A549 (cell line): Measurements from ENCODE around the gene CACNB1.

ENCODE experiments used
- BHLHE40 ChIP-seq: IDR thresholded peaks from 2 replicates; pipeline ENCODE4 v1.6.1; 2012; ENCODE audit warnings: low read depth, low read length, inconsistent platforms
- CBX8 ChIP-seq: fragments of 200-600 bp; sonication (generic); IDR thresholded peaks from 2 replicates; pipeline ENCODE4 v1.6.1; 2016
- CTCF ChIP-seq: fragments of >200 bp; sonication (Bioruptor Twin); formaldehyde crosslinking; IDR thresholded peaks from 3 replicates; pipeline ENCODE4 v1.5.1; 2016
- ELK1 ChIP-seq: fragments of 150-350 bp; IDR thresholded peaks from 2 replicates; pipeline ENCODE4 v1.6.1; 2014; ENCODE audit warnings: low read depth, mild to moderate bottlenecking, low read length
- ESRRA ChIP-seq: fragments of 150-350 bp; IDR thresholded peaks from 2 replicates; pipeline ENCODE4 v1.6.1; 2014; ENCODE audit warnings: mild to moderate bottlenecking, low read length, borderline replicate concordance
- FOXS1 ChIP-seq: fragments of 250-450 bp; sonication (Bioruptor Pico); IDR thresholded peaks from 2 replicates; pipeline ENCODE4 v1.5.0; 2020; ENCODE audit warnings: mild to moderate bottlenecking, moderate library complexity
- HES2 ChIP-seq: fragments of >200 bp; sonication (Bioruptor Twin); formaldehyde crosslinking; IDR thresholded peaks from 2 replicates; pipeline ENCODE4 v1.6.1; 2016
- HEYL ChIP-seq: fragments of 250-450 bp; sonication (Bioruptor Pico); IDR thresholded peaks from 2 replicates; pipeline ENCODE4 v1.8.0; 2021; ENCODE audit warnings: mild to moderate bottlenecking, moderate library complexity
- POLR2A ChIP-seq: IDR thresholded peaks from 2 replicates; pipeline ENCODE4 v1.6.1; 2012; ENCODE audit warnings: mild to moderate bottlenecking, low read length
- POLR2AphosphoS2 ChIP-seq: conservative IDR thresholded peaks from 2 replicates; pipeline ENCODE4 v1.6.1; 2012; ENCODE audit warnings: low read length, improper control_type of control experiment, inconsistent platforms
- RAD21 ChIP-seq, 2 experiments: fragments of >200 bp in 1 of 2; sonication (Bioruptor Twin) in 1 of 2; formaldehyde crosslinking in 1 of 2; IDR thresholded peaks in 1 of 2; conservative IDR thresholded peaks in 1 of 2; 2 replicates in 1 of 2; 3 replicates in 1 of 2; pipeline ENCODE4 v1.6.1; 2012 to 2018; ENCODE audit warnings: inconsistent platforms in 1 of 2
- REST ChIP-seq: fragments of 200-600 bp; sonication (generic); IDR thresholded peaks from 2 replicates; pipeline ENCODE4 v1.6.1; 2016; ENCODE audit warnings: antibody characterized with exemption, mild to moderate bottlenecking, moderate library complexity
- ZFP36 ChIP-seq: fragments of 450-650 bp; IDR thresholded peaks from 2 replicates; pipeline ENCODE4 v1.6.1; 2014; ENCODE audit warnings: borderline replicate concordance; ENCODE audit not compliant: partially characterized antibody

- TF ChIP-seq ZFP36 (no peak), REST (no peak), CTCF (no peak; the same call in 2 of the 3 replicates), POLR2AphosphoS2 (no peak), FOXS1 (CRISPR knock-in tag) (no peak), POLR2A (no peak), HEYL (no peak), CBX8 (no peak), RAD21 (conservative IDR thresholded peaks at IDR 0.05 in 1 of 2, IDR thresholded peaks at IDR 0.05 in 1 of 2) (no peak), BHLHE40 (no peak), HES2 (no peak), ELK1 (no peak), ESRRA (0 out of 2 replicates have a peak, but pooled peaks have one; percentile 59)
Observed at GRCh38 chr17:39153599-39154051, 43.8 kb downstream of the CACNB1 start.
